Epidermal melanocyte (primary cell): Measurements from ENCODE around the gene DNAAF5.

ENCODE experiments used
- DNase-seq: peaks from one replicate; pipeline ENCODE4 v3.0.0; 2011; ENCODE audit warnings: low spot score; ENCODE audit not compliant: insufficient read length

Gene DNAAF5

DNA sequence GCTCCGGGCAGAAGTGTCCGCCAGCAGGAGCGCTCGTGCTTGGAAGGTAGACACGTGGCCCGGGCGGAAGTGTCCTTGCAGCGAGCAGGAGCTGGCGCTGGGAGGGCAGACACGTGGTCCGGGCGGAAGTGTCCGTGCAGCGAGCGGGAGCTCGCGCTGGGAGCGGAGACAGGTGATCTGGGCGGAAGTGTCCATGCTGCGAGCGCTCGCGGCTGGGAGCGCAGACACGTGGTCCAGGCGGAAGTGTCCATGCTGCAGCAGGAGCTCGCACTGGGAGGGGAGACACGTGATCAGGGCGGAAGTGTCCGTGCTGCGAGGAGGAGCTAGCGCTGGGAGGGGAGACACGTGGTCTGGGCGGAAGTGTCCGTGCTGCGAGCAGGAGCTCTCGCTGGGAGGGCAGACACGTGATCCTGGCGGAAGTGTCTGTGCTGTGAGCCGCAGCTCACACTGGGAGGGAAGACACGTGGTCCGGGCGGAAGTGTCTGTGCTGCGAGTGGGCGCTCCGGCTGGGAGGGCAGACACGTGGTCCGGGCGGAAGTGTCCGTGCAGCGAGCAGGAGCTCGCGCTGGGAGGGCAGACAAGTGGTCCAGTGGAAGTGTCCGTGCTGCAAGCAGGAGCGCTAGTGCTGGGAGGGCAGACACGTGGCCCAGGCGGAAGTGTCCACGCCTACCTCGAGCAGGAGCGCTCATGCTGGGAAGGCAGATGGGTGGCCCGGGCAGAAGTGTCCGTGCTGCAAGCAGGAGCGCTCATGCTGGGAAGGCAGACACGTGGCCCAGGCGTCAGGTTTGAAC lies 41.6 kb downstream of the DNAAF5 start:
- DNase-seq = no peak

GRCh38 chr7:768881-769504 lies 42.5 kb downstream of the DNAAF5 start:
- DNase-seq = no peak

DNA sequence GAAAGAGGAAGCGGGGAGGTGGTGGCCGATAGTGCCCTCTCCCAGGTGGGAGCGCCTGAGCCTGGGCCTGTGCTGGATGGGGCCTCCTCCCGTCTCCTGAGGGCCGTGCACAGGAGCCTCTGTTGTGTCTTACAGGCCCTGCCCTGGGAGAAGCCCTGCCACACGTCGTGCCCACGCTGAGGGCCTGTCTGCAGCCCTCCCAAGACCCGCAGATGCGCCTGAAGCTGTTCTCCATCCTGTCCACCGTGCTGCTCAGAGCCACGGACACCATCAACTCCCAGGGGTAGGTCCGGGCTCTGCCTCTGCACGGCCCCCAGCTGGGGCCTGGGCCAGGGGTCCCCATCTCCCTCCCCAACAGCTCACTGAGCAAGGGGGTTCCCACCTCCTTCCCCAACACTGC lies 43.8 kb downstream of the DNAAF5 start:
- DNase-seq = no peak

- no peak for DNase-seq
Measured at GRCh38 chr7:770741-771166, 44.3 kb downstream of the DNAAF5 start.

DNA sequence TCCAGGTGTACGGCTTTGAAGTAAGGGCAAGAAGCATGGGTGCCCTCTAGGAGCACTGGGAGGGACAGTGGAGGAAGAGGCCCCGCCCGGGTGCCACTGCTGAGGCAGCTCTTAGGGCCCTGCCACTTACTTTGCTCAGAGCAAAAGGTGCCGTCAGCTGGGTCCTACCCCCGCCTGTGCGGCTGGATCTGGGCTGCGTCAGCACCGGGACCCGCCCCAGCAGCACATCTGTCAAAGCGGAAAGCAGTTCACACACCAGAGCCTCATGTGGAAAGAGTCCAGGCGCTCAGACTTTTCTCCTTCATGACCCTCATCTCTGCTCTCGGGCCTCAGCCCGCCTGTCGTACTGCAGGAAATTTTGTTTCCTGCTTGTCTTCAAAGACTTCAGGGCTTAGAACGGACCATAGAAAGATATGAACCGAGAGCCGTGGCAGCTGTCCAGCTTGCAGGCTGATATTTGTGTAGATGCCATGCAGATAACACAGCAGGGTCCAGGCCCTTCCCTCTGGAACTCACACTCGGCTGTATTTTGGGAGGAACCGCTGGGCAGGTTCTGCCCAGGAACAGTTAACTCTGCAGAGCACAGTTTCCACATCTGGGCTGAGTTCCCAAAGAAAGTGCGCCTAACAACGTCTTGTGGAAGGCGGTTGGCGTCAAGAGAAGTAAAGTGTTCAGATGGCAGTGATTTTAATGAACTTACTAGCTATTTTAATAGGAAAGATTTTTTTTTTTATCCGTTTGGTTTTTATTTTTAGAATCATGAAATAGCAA lies 44.9 kb downstream of the DNAAF5 start:
- no peak for DNase-seq

- no peak for DNase-seq
Measured at GRCh38 chr7:772005-772294, 45.5 kb downstream of the DNAAF5 start.

DNA sequence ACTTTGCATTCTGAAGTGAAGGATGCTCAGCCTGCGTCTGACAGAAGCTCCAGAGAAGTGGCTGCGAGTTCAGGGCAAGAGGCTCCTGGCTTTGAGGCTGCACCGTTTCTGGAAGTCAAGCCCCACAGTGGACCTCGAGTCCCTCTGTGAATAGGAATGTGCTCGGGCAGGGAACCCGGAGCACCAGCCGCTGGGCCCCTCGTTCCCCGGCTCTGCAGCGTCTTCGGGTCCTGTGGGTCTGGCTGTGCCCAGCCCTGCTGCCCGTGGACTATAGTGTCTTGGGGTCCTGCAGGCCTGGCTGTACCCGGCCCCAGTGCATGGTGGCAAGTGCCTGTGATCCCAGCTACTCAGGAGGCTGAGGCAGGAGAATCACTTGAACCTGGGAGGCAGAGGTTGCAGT lies 45.9 kb downstream of the DNAAF5 start:
- DNase-seq = no peak

GRCh38 chr7:772861-773621 lies 46.5 kb downstream of the DNAAF5 start:
- DNase-seq = no peak

GRCh38 chr7:773622-773915 lies 47.1 kb downstream of the DNAAF5 start:
- DNase-seq = no peak

GRCh38 chr7:774161-775109 lies 47.9 kb downstream of the DNAAF5 start:
- no peak for DNase-seq

- no peak for DNase-seq
Measured at GRCh38 chr7:776381-776780, 49.9 kb downstream of the DNAAF5 start.

DNA sequence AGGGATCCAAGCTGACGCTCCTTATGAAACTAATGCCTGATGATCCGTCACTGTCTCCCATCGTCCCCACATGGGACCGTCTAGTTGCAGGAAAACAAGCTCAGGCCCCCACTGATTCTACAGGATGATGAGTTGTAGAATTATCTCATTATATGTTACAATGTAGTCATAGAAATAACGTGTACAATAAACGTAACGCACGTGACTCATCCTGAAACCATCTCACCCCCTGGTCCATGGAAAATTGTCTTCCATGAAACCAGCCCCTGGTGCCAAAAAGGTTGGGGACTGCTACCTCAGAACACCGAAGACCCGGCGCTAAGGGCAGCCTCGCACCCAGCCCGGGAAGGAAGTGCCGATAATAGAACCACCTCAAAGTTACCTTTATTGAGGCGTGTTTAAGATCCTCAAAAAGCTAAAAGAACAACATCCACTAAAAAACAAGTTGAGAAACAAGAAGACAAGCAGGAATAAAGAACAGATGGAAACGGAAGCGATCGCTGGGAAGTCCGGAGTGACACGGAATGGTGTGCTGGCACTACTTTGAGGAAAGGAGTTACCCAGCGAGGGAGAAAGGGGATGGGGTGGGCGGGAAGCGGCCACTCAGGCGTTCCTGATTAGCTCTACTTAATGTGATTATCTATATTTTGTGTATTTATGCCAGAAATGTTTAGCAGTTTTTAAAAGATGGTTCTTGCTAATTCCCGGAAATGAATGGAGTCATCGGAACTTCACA lies 50.7 kb downstream of the DNAAF5 start:
- no peak for DNase-seq

GRCh38 chr7:777728-778078 lies 51.2 kb downstream of the DNAAF5 start:
- DNase-seq = no peak

DNA sequence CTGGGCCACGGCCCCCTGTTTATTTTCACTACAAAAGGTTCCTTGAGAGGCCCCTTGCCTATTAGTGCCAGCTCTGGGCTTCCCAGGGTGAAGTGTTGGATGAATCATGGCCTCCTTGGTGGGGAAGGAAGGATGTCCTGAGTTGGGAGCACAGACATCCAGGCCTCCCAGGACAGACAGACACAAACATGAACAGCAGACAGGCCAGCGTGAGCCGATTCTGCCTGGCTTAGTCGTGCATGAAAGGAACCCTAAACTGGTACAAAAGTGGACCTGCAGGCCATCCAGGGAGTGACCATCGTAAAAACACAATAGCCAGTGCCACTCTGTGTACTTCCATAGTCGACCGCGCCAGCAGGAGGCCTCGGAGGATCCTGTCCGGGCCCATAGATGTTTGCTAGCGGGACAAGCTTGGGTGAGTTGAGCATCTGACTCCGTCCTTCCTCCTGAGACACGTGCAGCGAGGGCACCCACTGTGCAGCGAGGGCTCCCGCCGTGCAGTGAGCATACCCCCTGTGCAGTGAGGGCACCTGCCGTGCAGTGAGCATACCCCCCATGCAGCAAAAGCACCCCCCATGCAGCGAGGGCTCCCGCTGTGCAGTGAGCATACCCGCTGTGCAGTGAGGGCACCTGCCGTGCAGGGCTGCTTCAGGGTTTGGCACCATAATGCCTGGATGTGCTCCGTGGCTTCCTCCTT lies 51.9 kb downstream of the DNAAF5 start:
- no peak for DNase-seq

DNA sequence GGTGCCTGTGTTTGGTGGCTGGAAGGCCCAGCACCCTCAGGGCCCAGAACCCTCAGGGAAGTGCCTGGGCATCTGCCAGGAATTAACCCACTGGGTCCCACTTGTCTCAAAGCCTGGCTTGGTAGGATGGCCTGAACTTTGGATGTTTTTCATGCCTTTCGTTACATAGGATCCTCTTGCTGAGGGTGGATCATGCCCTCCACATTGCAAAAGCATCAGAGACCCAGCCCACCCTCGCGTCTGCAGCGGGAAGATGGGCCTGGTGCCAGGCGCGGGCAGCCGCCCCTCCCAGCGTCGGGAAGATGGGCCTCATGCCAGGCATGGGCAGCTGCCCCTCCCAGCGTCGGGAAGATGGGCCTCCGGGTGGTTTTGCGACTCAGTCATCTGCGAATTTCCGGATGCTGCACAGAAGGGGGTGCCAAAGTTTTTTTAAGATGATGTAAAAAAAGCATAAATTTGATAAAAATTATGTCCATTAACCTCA lies 52.5 kb downstream of the DNAAF5 start:
- no peak for DNase-seq

GRCh38 chr7:779480-779879 lies 53.0 kb downstream of the DNAAF5 start:
- no peak for DNase-seq

DNA sequence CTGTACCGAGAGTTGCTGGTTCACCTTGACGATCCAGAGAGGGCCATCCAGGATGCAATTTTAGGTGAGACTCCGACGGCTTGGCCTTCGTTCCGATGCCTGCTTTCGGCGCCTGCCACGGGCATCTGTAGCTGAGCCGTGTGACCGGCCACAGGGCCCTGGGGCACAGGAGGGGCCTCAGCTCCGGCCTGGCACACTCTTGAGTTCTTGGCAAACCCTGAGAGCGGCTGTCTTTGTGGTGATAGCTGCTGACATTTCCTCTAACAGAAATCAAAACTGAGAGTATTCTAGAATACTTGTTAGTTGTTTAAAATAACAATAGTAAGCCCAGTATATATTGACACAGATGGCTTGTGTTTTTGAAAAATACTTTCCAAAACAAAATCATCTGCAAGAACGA lies 53.6 kb downstream of the DNAAF5 start:
- peak; percentile 61 for DNase-seq

- DNase-seq = no peak
Measured at GRCh38 chr7:780516-780915, 54.0 kb downstream of the DNAAF5 start.

GRCh38 chr7:781186-781849 lies 54.8 kb downstream of the DNAAF5 start:
- no peak for DNase-seq
